HG03432 (cell line): ENCODE data around the gene RUSC2.
"Not testable (repeated sequence)": the region's sequence is repeated elsewhere in the genome, so short reads cannot be mapped to it uniquely, and the experiment has no call there.

Source experiments
- ATAC-seq: cut with Tn5 transposase; IDR thresholded peaks from one replicate; pipeline ENCODE4 v1.9.1; 2021; ENCODE audit warnings: mild to moderate bottlenecking, moderate library complexity; ENCODE audit not compliant: unreplicated experiment

The RUSC2 gene

GRCh38 chr9:35519692-35520363 is 29.9 kb downstream of the RUSC2 start:
- no peak for ATAC-seq

GRCh38 chr9:35520364-35520710 is 30.4 kb downstream of the RUSC2 start:
- ATAC-seq = no peak

- no peak for ATAC-seq
Observed at GRCh38 chr9:35521708-35522107, 31.8 kb downstream of the RUSC2 start.

- ATAC-seq = no peak
Observed at GRCh38 chr9:35522187-35522586, 32.3 kb downstream of the RUSC2 start.

- no peak for ATAC-seq
Observed at GRCh38 chr9:35522700-35523099, 32.8 kb downstream of the RUSC2 start.

GRCh38 chr9:35523556-35523955 is 33.6 kb downstream of the RUSC2 start:
- not testable (repeated sequence) for ATAC-seq

- no peak for ATAC-seq
Observed at GRCh38 chr9:35526087-35526801, 36.3 kb downstream of the RUSC2 start.

- no peak for ATAC-seq
Observed at GRCh38 chr9:35529161-35529823, 39.4 kb downstream of the RUSC2 start.

- no peak for ATAC-seq
Observed at GRCh38 chr9:35533398-35533797, 43.5 kb downstream of the RUSC2 start.

GRCh38 chr9:35534921-35535320 is 45.0 kb downstream of the RUSC2 start:
- not testable (repeated sequence) for ATAC-seq

- no peak for ATAC-seq
Observed at GRCh38 chr9:35537913-35538312, 48.0 kb downstream of the RUSC2 start.

- no peak for ATAC-seq
Observed at GRCh38 chr9:35538361-35539234, 48.7 kb downstream of the RUSC2 start.
